B cell (primary cell): ENCODE data around the gene IFIT5. TPM values are rescaled to one million over a fixed set of nuclear protein-coding genes. Genes with fewer than 3 reads are reported as not detected.

ENCODE experiments used
- ATAC-seq: fragments of 200-7000 bp; cut with Tn5 transposase; one replicate; pipeline ENCODE4 v1.10.0; 2021; ENCODE audit warnings: low read depth, mild to moderate bottlenecking, moderate number of reproducible peaks, moderate library complexity
- CTCF ChIA-PET: fragments of 350-600 bp; sonication (Branson Sonifier 250); formaldehyde crosslinking; loops from one replicate; lab custom pipeline; 2021; ENCODE audit warnings: antibody characterized with exemption, inconsistent platforms; lab: Charles Lee
- POLR2A ChIA-PET: fragments of 350-600 bp; sonication (Branson Sonifier 250); formaldehyde crosslinking; loops from one replicate; lab custom pipeline; 2021; ENCODE audit warnings: antibody characterized with exemption; lab: Charles Lee
- DNase-seq: peaks from one replicate; pipeline ENCODE4 v3.0.0; 2013
- H2AFZ ChIP-seq: 2 replicates; pipeline ENCODE4 v1.6.1; 2012; ENCODE audit warnings: mild to moderate bottlenecking, low read depth, low read length; ENCODE audit not compliant: insufficient read depth, poor library complexity, severe bottlenecking
- H3K27ac ChIP-seq, 2 donors: 1 replicate in 1 of 2; 2 replicates in 1 of 2; pipeline ENCODE4 v1.5.1; 2012 to 2013; ENCODE audit warnings: low read length in 2 of 2, mild to moderate bottlenecking in 2 of 2, moderate library complexity in 1 of 2
- H3K27me3 ChIP-seq, 4 experiments: fragments of 200-600 bp in 1 of 4; sonication (generic) in 1 of 4; replicated peaks in 1 of 4; 1 replicate in 2 of 4; 2 replicates in 2 of 4; pipeline versions ENCODE4 v1.6.1 to v1.7.0; 2013 to 2016; ENCODE audit warnings: low read length in 3 of 4, mild to moderate bottlenecking in 2 of 4, mixed read lengths in 1 of 4, moderate library complexity in 1 of 4; ENCODE audit not compliant: insufficient read depth in 4 of 4, control insufficient read depth in 3 of 4; ENCODE audit errors: control extremely low read depth in 1 of 4
- H3K36me3 ChIP-seq, 2 experiments: replicated peaks in 1 of 2; 1 replicate in 1 of 2; 2 replicates in 1 of 2; pipeline versions ENCODE4 v1.6.1 to v1.7.1; 2013; ENCODE audit warnings: low read length in 1 of 2; ENCODE audit not compliant: insufficient read depth in 2 of 2, control insufficient read depth in 1 of 2; ENCODE audit errors: control extremely low read depth in 1 of 2, extremely low read depth in 1 of 2
- H3K4me1 ChIP-seq, 2 donors: fragments of 200-600 bp in 1 of 2; sonication (generic) in 1 of 2; 1 replicate in 1 of 2; 2 replicates in 1 of 2; pipeline versions ENCODE4 v1.5.1 to v1.6.1; 2013 to 2017; ENCODE audit warnings: low read length in 2 of 2; ENCODE audit not compliant: control insufficient read depth in 2 of 2, insufficient read depth in 2 of 2
- H3K4me2 ChIP-seq: replicated peaks from 2 replicates; pipeline ENCODE3; 2012; ENCODE audit warnings: mild to moderate bottlenecking, low read depth, low read length; ENCODE audit not compliant: poor library complexity, severe bottlenecking
- H3K4me3 ChIP-seq, 5 experiments: fragments of 200-600 bp in 1 of 5; sonication (generic) in 1 of 5; 1 replicate in 3 of 5; 2 replicates in 2 of 5; pipeline versions ENCODE4 v1.5.1 to v1.7.0; 2011 to 2016; ENCODE audit warnings: low read length in 4 of 5, mild to moderate bottlenecking in 4 of 5, low read depth in 2 of 5, control low read depth in 1 of 5, moderate library complexity in 1 of 5; ENCODE audit not compliant: insufficient read depth in 1 of 5; ENCODE audit errors: control extremely low read depth in 1 of 5, extremely low read depth in 1 of 5
- H3K79me2 ChIP-seq: fragments of 200-600 bp; sonication (generic); one replicate; pipeline ENCODE4 v1.6.0; 2016; ENCODE audit warnings: low read length; ENCODE audit not compliant: control insufficient read depth, insufficient read depth
- H3K9ac ChIP-seq: fragments of 200-600 bp; sonication (generic); 2 replicates; pipeline ENCODE4 v1.6.1; 2017; ENCODE audit warnings: mild to moderate bottlenecking, low read length, moderate library complexity
- H3K9me3 ChIP-seq, 3 donors: one replicate each; pipeline versions ENCODE4 v1.6.1 to v1.7.1; 2013; ENCODE audit warnings: low read length in 2 of 3; ENCODE audit not compliant: control insufficient read depth in 2 of 3, insufficient read depth in 1 of 3; ENCODE audit errors: control extremely low read depth in 1 of 3
- H4K20me1 ChIP-seq: 2 replicates; pipeline ENCODE4 v1.6.0; 2012; ENCODE audit warnings: mild to moderate bottlenecking, low read length; ENCODE audit not compliant: insufficient read depth, control insufficient read depth, poor library complexity, severe bottlenecking
- H3K27ac Mint-ChIP-seq: one replicate; pipeline ENCODE4 v1.8.0; 2021; ENCODE audit warnings: mixed read lengths
- H3K27me3 Mint-ChIP-seq: one replicate; pipeline ENCODE4 v1.8.0; 2021; ENCODE audit warnings: mixed read lengths
- H3K4me1 Mint-ChIP-seq: one replicate; pipeline ENCODE4 v1.8.0; 2021; ENCODE audit warnings: mixed read lengths
- H3K4me3 Mint-ChIP-seq: one replicate; pipeline ENCODE4 v1.8.0; 2021; ENCODE audit warnings: mixed read lengths
- H3K9me3 Mint-ChIP-seq: one replicate; pipeline ENCODE4 v1.8.0; 2022; ENCODE audit warnings: mixed read lengths; ENCODE audit not compliant: insufficient read depth
- EZH2 ChIP-seq: IDR thresholded peaks from 2 replicates; pipeline ENCODE4 v1.6.1; 2012; ENCODE audit warnings: borderline replicate concordance, low read depth, mild to moderate bottlenecking, moderate library complexity, low read length; ENCODE audit not compliant: insufficient read depth, poor library complexity, severe bottlenecking
- WGBS: methylation state at CpG from one replicate; pipeline ENCODE4 v1.1.5; 2013; ENCODE audit warnings: missing lambda C conversion rate; ENCODE audit not compliant: insufficient coverage; 5-methylcytosine and 5-hydroxymethylcytosine counted together
- intact Hi-C: fragments of 100-400 bp; cut with micrococcal nuclease; formaldehyde crosslinking; loops from one replicate; pipeline ENCODE4 v1.10.0; 2022
- polyA plus RNA-seq: library from polyadenylated mRNA; depleted of rRNA; stranded (reverse); fragments of >200 nt; gene quantifications from 2 replicates; pipeline ENCODE4 v1.2.3, GENCODE V29; 2012
- total RNA-seq, 2 donors: library from RNA; stranded (reverse); fragments of 120-200 nt in 1 of 2; gene quantifications; 1 replicate in 1 of 2; 2 replicates in 1 of 2; pipeline versions ENCODE4 v1.2.3 to v1.2.4, GENCODE V29; 2013 to 2022
- TF ChIP-seq, protein P1 (sequence below): fragments of 200-600 bp; IDR thresholded peaks from one replicate; pipeline ENCODE4 v1.8.0; 2022; ENCODE audit warnings: antibody characterized with exemption, mild to moderate bottlenecking

The IFIT5 gene
- total and polyA plus RNA-seq, 2 donors (not counting 1 experiment from before 2014, with no cell fraction given), result 7.0 to 23.2 TPM

GRCh38 chr10:89374713-89375141 is 39.6 kb upstream of the IFIT5 start:
- ChIA-PET POLR2A (no interaction called here), CTCF (interaction anchor here (1.4 kb wide), 1 partner anchor 188 kb away, joined by 3 read pairs; no protein-coding TSS in a partner anchor)
- H4K20me1 ChIP-seq, result no peaks in the 10 kb centered on the region
- TF ChIP-seq, protein P1, sequence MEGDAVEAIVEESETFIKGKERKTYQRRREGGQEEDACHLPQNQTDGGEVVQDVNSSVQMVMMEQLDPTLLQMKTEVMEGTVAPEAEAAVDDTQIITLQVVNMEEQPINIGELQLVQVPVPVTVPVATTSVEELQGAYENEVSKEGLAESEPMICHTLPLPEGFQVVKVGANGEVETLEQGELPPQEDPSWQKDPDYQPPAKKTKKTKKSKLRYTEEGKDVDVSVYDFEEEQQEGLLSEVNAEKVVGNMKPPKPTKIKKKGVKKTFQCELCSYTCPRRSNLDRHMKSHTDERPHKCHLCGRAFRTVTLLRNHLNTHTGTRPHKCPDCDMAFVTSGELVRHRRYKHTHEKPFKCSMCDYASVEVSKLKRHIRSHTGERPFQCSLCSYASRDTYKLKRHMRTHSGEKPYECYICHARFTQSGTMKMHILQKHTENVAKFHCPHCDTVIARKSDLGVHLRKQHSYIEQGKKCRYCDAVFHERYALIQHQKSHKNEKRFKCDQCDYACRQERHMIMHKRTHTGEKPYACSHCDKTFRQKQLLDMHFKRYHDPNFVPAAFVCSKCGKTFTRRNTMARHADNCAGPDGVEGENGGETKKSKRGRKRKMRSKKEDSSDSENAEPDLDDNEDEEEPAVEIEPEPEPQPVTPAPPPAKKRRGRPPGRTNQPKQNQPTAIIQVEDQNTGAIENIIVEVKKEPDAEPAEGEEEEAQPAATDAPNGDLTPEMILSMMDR, result no peak
- no peak for TF ChIP-seq EZH2
- Mint-ChIP-seq H3K4me1 (no peaks in the 10 kb centered on the region), H3K4me3 (no peak overlapping the region), H3K27ac (no peak overlapping the region), H3K27me3 (peaks cover 3% of the 10 kb centered on the region), H3K9me3 (no peaks in the 10 kb centered on the region)
- no peak overlapping the region for H3K4me3 ChIP-seq
- intact Hi-C loops, result no loop called here
- no peak overlapping the region for H3K4me2 ChIP-seq
- H3K36me3 ChIP-seq, result no peaks in the 10 kb centered on the region
- no peak overlapping the region for H2AFZ ChIP-seq
- ATAC-seq, result no peak
- no peak overlapping the region for H3K9ac ChIP-seq
- H3K4me1 ChIP-seq, result no peaks in the 10 kb centered on the region
- no peak for DNase-seq
- H3K27ac ChIP-seq, result no peak overlapping the region
- H3K9me3 ChIP-seq, result no peaks in the 10 kb centered on the region
- no peaks in the 10 kb centered on the region for H3K27me3 ChIP-seq
- no peaks in the 10 kb centered on the region for H3K79me2 ChIP-seq

DNA sequence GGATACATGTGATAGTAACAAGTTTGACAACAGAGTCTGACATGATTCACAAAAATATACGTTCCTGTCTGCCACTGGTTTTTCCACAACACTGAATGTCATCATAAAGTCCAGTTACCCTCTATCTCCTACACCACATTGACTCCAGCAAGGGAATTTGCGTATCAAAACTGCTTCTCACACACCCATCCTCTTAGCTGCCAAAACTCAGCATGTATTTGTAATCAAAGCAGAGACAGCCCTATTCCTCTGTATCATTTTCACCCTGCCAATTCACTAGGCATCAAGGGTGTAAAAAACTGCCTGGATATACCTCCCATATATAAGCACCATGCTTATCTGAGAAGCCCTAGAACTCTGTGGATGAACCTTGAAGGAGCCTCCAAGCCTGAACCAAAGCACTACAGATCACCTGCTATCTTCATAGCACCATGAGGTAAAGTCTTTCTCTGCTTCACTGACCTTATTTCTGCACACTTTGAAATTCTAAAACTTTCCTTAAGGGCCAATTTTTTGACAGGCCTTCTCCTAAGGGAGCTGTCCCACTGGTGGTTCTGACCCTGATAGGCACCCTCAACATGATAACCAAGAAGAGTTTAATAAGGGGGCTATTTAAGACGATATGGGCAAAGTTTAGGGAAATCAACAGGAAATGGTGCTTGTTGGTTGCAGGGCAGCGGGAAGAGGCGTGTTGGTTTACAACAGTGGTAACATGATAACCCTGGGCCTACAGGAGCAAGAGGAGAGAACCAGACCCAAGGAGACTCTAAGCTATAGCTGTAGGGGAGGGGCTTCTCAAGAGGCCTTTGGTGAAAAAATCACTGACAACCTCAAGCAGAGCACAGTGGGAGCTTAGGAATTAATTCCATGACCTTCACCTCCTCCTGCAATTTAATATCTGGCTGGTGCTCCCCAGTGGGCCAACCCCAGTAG is 36.4 kb upstream of the IFIT5 start, which contains the start of gene IFIT1B:
TSS of gene IFIT1B (plus strand) at position 352 of the 933 bp plus-strand sequence. CDS start at position 432, 80 bp downstream.
- Histone ChIP-seq H2AFZ (no peak within 1 kb of the TSS), H3K27me3 (no peaks in the 10 kb centered on the region), H3K9me3 (no peaks in the 10 kb centered on the region), H4K20me1 (no peaks in the 10 kb centered on the region), H3K79me2 (no peaks in the 10 kb centered on the region), H3K9ac (no peak within 1 kb of the TSS), H3K4me1 (no peaks in the 10 kb centered on the region), H3K4me2 (no peak within 1 kb of the TSS), H3K36me3 (no peaks in the 10 kb centered on the region), H3K4me3 (no peak within 1 kb of the TSS), H3K27ac (no peak within 1 kb of the TSS)
- intact Hi-C loops, result no loop called here
- POLR2A ChIA-PET, result no interaction called here
- Mint-ChIP-seq H3K4me1 (no peaks in the 10 kb centered on the region), H3K9me3 (no peaks in the 10 kb centered on the region), H3K27me3 (peaks cover 3% of the 10 kb centered on the region), H3K4me3 (no peak within 1 kb of the TSS), H3K27ac (no peak within 1 kb of the TSS)
- CTCF ChIA-PET, result no interaction called here
- TF ChIP-seq, protein P1, result no peak
- no peak for TF ChIP-seq EZH2
- no peak for DNase-seq
- ATAC-seq, result no peak
- 98% methylated on average over 5 of the region's 5 CpGs for WGBS
